Measurements from ENCODE around the gene PTCHD1. TPM values are rescaled to one million over a fixed set of nuclear protein-coding genes. Genes with fewer than 3 reads are reported as not detected.

Gene PTCHD1
- total RNA-seq, 1 experiment from 2014 or later, result 4.2 TPM

DNA sequence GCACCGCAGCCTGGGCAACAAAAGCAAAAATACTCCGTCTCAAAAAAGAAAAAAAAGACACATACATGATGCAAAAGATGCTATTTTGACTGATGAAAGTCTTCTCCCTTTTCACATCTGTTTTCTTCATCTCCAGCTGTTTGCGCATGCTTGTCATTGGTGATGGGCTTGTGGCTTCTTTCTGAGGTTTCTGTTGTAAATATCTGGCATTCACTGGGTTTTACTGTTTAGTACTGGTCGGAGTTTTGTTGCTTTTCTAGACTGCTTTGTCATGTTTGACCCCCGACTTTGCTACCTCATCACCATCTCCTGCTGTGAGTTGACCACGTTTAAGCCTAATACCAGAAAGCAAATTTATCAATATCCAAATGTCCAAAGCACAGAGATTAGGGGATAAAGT is 34.4 kb downstream of the PTCHD1 start (continued):
- no peak for TF ChIP-seq GRHL2 (CRISPR knock-in tag; IDR thresholded peaks at IDR 0.05; ENCODE audit: insufficient replicate concordance, severe bottlenecking)
- TF ChIP-seq, protein P1, sequence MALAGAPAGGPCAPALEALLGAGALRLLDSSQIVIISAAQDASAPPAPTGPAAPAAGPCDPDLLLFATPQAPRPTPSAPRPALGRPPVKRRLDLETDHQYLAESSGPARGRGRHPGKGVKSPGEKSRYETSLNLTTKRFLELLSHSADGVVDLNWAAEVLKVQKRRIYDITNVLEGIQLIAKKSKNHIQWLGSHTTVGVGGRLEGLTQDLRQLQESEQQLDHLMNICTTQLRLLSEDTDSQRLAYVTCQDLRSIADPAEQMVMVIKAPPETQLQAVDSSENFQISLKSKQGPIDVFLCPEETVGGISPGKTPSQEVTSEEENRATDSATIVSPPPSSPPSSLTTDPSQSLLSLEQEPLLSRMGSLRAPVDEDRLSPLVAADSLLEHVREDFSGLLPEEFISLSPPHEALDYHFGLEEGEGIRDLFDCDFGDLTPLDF (CRISPR knock-in tag; IDR thresholded peaks at IDR 0.05), result no peak

DNA sequence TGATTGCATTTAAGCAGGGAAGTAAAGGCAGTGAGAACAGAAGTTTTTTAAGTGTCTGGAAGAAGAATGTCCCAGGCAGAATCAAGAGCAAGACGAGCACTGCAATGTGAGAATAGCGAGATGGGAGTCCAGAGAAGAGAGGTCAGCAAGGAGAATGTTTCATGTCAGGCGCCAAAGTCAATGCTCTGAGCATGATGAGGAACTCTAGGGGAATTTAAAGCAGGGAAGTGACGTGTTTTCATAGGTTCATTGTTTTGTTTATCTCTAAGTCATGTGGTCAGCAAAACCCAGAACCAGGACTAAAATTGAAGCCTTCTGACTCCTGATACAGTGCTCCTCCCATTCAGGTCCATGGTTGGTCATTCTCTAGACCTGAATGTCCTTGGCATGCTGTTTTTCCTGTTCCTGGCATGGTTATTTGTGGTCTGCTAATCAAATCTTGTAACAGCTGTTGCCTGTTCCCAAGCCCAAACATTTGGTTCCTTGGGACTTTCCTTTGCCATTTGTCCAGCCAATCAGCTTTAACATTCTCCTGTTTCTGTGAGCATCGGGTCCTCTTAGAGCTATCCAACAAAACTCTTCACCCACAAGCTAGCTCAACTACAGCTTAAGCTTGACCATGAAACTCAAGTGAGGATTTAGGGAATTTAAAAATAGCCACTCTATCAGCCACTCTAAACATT is 37.7 kb downstream of the PTCHD1 start:
- POLR2A ChIA-PET, result no interaction called here
- CTCF ChIA-PET, result no interaction called here
- DNase-seq (ENCODE audit: low spot score), result no peak
- Mint-ChIP-seq H3K36me3 (no peaks in the 10 kb centered on the region), H3K9me3 (no peaks in the 10 kb centered on the region), H3K4me3 (no peak overlapping the region), H3K4me1 (0 out of 2 replicates have a peak, but pooled peaks cover 12% of the 10 kb centered on the region), H3K27ac (no peak overlapping the region), H3K27me3 (ENCODE audit: low read depth) (no peaks in the 10 kb centered on the region)
- TF ChIP-seq EMX1 (CRISPR knock-in tag; IDR thresholded peaks at IDR 0.05) (no peak), TCF7 (CRISPR knock-in tag; IDR thresholded peaks at IDR 0.05; ENCODE audit: low read depth) (no peak)
- no peak for ATAC-seq

DNA sequence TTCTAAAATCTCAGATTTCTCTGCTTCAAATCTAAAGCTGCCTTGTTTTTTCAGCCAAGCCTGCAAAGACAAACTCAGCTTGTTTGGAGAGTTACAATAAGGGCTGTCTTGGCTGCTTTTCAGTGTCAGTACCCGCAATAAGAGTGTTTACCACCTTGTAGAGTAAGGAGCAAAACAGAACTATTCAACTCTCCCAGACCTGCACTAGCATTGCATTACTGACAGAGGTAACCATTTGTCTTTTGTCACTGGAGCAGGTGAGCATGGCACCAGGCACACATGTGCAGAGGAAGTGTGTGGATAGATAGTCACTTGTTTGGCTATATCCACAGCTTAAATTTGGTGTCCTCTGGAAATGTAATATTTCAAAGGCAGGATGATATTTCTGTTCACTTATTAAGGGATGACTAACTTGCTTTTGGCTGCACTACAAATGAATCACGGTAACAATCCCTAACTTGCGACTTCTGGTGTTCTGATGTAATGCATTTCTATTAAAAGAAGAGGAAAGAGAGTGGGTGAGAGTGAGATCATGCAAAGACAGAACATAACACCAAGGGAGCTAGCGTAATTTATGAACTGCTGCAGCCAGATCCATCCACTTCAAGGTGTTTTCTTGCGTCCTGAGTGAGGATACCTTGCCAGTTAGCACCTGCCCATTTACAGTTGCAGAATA is 38.6 kb downstream of the PTCHD1 start:
- CTCF ChIA-PET, result no interaction called here
- H3K27me3 Mint-ChIP-seq (ENCODE audit: low read depth), result no peaks in the 10 kb centered on the region
- TF ChIP-seq ELF4 (CRISPR knock-in tag; IDR thresholded peaks at IDR 0.05; ENCODE audit: low read depth), result no peak
- TF ChIP-seq KAT7 (CRISPR knock-in tag; IDR thresholded peaks at IDR 0.05; ENCODE audit: borderline replicate concordance), result no peak
- TF ChIP-seq, protein P2, sequence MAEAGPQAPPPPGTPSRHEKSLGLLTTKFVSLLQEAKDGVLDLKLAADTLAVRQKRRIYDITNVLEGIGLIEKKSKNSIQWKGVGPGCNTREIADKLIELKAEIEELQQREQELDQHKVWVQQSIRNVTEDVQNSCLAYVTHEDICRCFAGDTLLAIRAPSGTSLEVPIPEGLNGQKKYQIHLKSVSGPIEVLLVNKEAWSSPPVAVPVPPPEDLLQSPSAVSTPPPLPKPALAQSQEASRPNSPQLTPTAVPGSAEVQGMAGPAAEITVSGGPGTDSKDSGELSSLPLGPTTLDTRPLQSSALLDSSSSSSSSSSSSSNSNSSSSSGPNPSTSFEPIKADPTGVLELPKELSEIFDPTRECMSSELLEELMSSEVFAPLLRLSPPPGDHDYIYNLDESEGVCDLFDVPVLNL (CRISPR knock-in tag; IDR thresholded peaks at IDR 0.05; ENCODE audit: borderline replicate concordance, low read depth), result no peak
- TF ChIP-seq IRF2 (CRISPR knock-in tag; IDR thresholded peaks at IDR 0.05; ENCODE audit: borderline replicate concordance, low read depth), result no peak
- TF ChIP-seq, protein P3, sequence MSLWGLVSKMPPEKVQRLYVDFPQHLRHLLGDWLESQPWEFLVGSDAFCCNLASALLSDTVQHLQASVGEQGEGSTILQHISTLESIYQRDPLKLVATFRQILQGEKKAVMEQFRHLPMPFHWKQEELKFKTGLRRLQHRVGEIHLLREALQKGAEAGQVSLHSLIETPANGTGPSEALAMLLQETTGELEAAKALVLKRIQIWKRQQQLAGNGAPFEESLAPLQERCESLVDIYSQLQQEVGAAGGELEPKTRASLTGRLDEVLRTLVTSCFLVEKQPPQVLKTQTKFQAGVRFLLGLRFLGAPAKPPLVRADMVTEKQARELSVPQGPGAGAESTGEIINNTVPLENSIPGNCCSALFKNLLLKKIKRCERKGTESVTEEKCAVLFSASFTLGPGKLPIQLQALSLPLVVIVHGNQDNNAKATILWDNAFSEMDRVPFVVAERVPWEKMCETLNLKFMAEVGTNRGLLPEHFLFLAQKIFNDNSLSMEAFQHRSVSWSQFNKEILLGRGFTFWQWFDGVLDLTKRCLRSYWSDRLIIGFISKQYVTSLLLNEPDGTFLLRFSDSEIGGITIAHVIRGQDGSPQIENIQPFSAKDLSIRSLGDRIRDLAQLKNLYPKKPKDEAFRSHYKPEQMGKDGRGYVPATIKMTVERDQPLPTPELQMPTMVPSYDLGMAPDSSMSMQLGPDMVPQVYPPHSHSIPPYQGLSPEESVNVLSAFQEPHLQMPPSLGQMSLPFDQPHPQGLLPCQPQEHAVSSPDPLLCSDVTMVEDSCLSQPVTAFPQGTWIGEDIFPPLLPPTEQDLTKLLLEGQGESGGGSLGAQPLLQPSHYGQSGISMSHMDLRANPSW (CRISPR knock-in tag; conservative IDR thresholded peaks at IDR 0.05; ENCODE audit: low read depth), result no peak
- no peak for TF ChIP-seq NFATC4 (CRISPR knock-in tag; IDR thresholded peaks at IDR 0.05)
- no peak for TF ChIP-seq GRHL2 (CRISPR knock-in tag; IDR thresholded peaks at IDR 0.05; ENCODE audit: insufficient replicate concordance, severe bottlenecking)
- no peaks in the 10 kb centered on the region for H3K36me3 Mint-ChIP-seq
- H3K27ac Mint-ChIP-seq, result no peak overlapping the region
- no peaks in the 10 kb centered on the region for H3K9me3 Mint-ChIP-seq
- 0 out of 2 replicates have a peak, but pooled peaks cover 12% of the 10 kb centered on the region for H3K4me1 Mint-ChIP-seq
- no peak for ATAC-seq
- no peak for DNase-seq (ENCODE audit: low spot score)
- POLR2A ChIA-PET, result no interaction called here
- no peak overlapping the region for H3K4me3 Mint-ChIP-seq

DNA sequence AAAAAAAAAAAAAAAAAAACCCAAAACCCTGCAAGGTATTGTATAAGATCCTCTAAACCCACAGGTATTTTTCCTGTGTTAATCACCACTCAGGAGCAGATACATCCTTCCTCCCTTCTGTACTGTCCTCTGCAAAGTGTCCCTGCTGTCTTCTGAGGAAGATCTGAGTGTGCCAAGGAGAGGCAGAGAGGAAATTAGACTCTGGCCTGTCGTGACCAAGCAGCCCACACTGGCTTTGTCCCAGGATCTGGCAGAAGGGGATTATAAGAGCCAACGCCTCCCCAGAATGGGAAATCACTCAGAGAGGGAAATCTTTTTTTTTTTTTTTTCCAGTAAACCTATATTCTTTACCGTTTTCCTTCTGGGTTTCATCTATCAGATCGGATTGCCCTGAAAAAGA is 39.6 kb downstream of the PTCHD1 start:
- Mint-ChIP-seq H3K9me3 (no peaks in the 10 kb centered on the region), H3K36me3 (no peaks in the 10 kb centered on the region), H3K4me3 (no peak overlapping the region), H3K4me1 (0 out of 2 replicates have a peak, but pooled peaks cover 10% of the 10 kb centered on the region), H3K27me3 (ENCODE audit: low read depth) (no peaks in the 10 kb centered on the region), H3K27ac (peak overlapping the region; percentile 11; the same call in 1 of the 2 replicates)
- ChIA-PET CTCF (no interaction called here), POLR2A (no interaction called here)
- no peak for DNase-seq (ENCODE audit: low spot score)
- ATAC-seq, result no peak
- TF ChIP-seq SP1 (CRISPR knock-in tag; conservative IDR thresholded peaks at IDR 0.05) (no peak), CREM (CRISPR knock-in tag; IDR thresholded peaks at IDR 0.05) (no peak), GRHL2 (CRISPR knock-in tag; IDR thresholded peaks at IDR 0.05; ENCODE audit: insufficient replicate concordance, severe bottlenecking) (no peak), HMGA2 (CRISPR knock-in tag; IDR thresholded peaks at IDR 0.05) (no peak), SOX15 (CRISPR knock-in tag; IDR thresholded peaks at IDR 0.05) (no peak)
- TF ChIP-seq, protein P4, sequence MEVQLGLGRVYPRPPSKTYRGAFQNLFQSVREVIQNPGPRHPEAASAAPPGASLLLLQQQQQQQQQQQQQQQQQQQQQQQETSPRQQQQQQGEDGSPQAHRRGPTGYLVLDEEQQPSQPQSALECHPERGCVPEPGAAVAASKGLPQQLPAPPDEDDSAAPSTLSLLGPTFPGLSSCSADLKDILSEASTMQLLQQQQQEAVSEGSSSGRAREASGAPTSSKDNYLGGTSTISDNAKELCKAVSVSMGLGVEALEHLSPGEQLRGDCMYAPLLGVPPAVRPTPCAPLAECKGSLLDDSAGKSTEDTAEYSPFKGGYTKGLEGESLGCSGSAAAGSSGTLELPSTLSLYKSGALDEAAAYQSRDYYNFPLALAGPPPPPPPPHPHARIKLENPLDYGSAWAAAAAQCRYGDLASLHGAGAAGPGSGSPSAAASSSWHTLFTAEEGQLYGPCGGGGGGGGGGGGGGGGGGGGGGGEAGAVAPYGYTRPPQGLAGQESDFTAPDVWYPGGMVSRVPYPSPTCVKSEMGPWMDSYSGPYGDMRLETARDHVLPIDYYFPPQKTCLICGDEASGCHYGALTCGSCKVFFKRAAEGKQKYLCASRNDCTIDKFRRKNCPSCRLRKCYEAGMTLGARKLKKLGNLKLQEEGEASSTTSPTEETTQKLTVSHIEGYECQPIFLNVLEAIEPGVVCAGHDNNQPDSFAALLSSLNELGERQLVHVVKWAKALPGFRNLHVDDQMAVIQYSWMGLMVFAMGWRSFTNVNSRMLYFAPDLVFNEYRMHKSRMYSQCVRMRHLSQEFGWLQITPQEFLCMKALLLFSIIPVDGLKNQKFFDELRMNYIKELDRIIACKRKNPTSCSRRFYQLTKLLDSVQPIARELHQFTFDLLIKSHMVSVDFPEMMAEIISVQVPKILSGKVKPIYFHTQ (CRISPR knock-in tag; IDR thresholded peaks at IDR 0.05), result no peak
- TF ChIP-seq, protein P5, sequence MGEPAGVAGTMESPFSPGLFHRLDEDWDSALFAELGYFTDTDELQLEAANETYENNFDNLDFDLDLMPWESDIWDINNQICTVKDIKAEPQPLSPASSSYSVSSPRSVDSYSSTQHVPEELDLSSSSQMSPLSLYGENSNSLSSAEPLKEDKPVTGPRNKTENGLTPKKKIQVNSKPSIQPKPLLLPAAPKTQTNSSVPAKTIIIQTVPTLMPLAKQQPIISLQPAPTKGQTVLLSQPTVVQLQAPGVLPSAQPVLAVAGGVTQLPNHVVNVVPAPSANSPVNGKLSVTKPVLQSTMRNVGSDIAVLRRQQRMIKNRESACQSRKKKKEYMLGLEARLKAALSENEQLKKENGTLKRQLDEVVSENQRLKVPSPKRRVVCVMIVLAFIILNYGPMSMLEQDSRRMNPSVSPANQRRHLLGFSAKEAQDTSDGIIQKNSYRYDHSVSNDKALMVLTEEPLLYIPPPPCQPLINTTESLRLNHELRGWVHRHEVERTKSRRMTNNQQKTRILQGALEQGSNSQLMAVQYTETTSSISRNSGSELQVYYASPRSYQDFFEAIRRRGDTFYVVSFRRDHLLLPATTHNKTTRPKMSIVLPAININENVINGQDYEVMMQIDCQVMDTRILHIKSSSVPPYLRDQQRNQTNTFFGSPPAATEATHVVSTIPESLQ (CRISPR knock-in tag; IDR thresholded peaks at IDR 0.05), result no peak
- TF ChIP-seq, protein P6, sequence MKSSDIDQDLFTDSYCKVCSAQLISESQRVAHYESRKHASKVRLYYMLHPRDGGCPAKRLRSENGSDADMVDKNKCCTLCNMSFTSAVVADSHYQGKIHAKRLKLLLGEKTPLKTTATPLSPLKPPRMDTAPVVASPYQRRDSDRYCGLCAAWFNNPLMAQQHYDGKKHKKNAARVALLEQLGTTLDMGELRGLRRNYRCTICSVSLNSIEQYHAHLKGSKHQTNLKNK (CRISPR knock-in tag; IDR thresholded peaks at IDR 0.05), result no peak
